ENCODE data around the gene RAB3IL1.

The RAB3IL1 gene

GRCh38 chr11:61899146-61899841 is 18.1 kb downstream of the RAB3IL1 start:
- H3K36me3 Mint-ChIP-seq (ENCODE audit: insufficient read depth), result peaks cover 11% of the 10 kb centered on the region
- peaks cover 0 to 17% of the 10 kb centered on the region in 2 donors for H3K27me3 Mint-ChIP-seq
- peaks cover 5 to 9% of the 10 kb centered on the region in 2 donors for H3K4me1 Mint-ChIP-seq (ENCODE audit: low read depth in 2 of 2)
- H3K9me3 Mint-ChIP-seq, result no peaks in the 10 kb centered on the region
- peak overlapping the region in 1 of 2 donors; percentile 82 for H3K27ac Mint-ChIP-seq
- H3K4me3 Mint-ChIP-seq, result peak overlapping the region; percentile 1 to 24
- DNase-seq (peak; percentile 95 to 96 (median 95)), ATAC-seq (replicated peaks) (peak; percentile 95)

- Mint-ChIP-seq H3K36me3 (ENCODE audit: insufficient read depth) (peaks cover 11% of the 10 kb centered on the region), H3K27ac (no peak overlapping the region), H3K4me3 (no peak overlapping the region), H3K27me3 (peaks cover 0 to 7% of the 10 kb centered on the region in 2 donors), H3K9me3 (no peaks in the 10 kb centered on the region), H3K4me1 (ENCODE audit: low read depth in 2 of 2) (peaks cover 5 to 9% of the 10 kb centered on the region in 2 donors)
- ATAC-seq (replicated peaks), result no peak
- DNase-seq, result no peak
These were observed 19.2 kb downstream of the RAB3IL1 start for GRCh38 chr11:61898247-61898582.

- ATAC-seq (replicated peaks), result peak; percentile 58
- Mint-ChIP-seq H3K27ac (no peak overlapping the region), H3K4me1 (ENCODE audit: low read depth in 2 of 2) (peaks cover 5 to 9% of the 10 kb centered on the region in 2 donors), H3K9me3 (no peaks in the 10 kb centered on the region), H3K4me3 (no peak overlapping the region), H3K27me3 (peaks cover 0 to under 1% of the 10 kb centered on the region in 2 donors), H3K36me3 (ENCODE audit: insufficient read depth) (peaks cover 15% of the 10 kb centered on the region)
- DNase-seq, result peak; percentile 74 to 75 (median 75)
These were observed 19.7 kb downstream of the RAB3IL1 start for GRCh38 chr11:61897387-61898246.

GRCh38 chr11:61896665-61897386 is 20.5 kb downstream of the RAB3IL1 start:
- Mint-ChIP-seq H3K36me3 (ENCODE audit: insufficient read depth) (peaks cover 15% of the 10 kb centered on the region), H3K27me3 (no peaks in the 10 kb centered on the region), H3K27ac (peak overlapping the region in 1 of 2 donors; percentile 72), H3K4me3 (no peak overlapping the region), H3K9me3 (no peaks in the 10 kb centered on the region), H3K4me1 (ENCODE audit: low read depth in 2 of 2) (peaks cover 5 to 9% of the 10 kb centered on the region in 2 donors)
- DNase-seq (no peak), ATAC-seq (replicated peaks) (no peak)

GRCh38 chr11:61895718-61896059 is 21.7 kb downstream of the RAB3IL1 start:
- Mint-ChIP-seq H3K27me3 (no peaks in the 10 kb centered on the region), H3K27ac (peak overlapping the region in 1 of 2 donors; percentile 72), H3K4me1 (ENCODE audit: low read depth in 2 of 2) (peaks cover 9 to 12% of the 10 kb centered on the region in 2 donors), H3K4me3 (no peak overlapping the region), H3K36me3 (ENCODE audit: insufficient read depth) (peaks cover 15% of the 10 kb centered on the region), H3K9me3 (no peaks in the 10 kb centered on the region)
- DNase-seq, result no peak
- no peak for ATAC-seq (replicated peaks)

GRCh38 chr11:61895046-61895717 is 22.2 kb downstream of the RAB3IL1 start:
- no peak for DNase-seq
- Mint-ChIP-seq H3K4me3 (no peak overlapping the region), H3K9me3 (no peaks in the 10 kb centered on the region), H3K27me3 (no peaks in the 10 kb centered on the region), H3K27ac (peak overlapping the region in 1 of 2 donors; percentile 72), H3K36me3 (ENCODE audit: insufficient read depth) (peaks cover 15% of the 10 kb centered on the region), H3K4me1 (ENCODE audit: low read depth in 2 of 2) (peaks cover 9 to 12% of the 10 kb centered on the region in 2 donors)
- no peak for ATAC-seq (replicated peaks)

- H3K4me1 Mint-ChIP-seq (ENCODE audit: low read depth in 2 of 2), result peaks cover 4 to 8% of the 10 kb centered on the region in 2 donors
- DNase-seq (no peak), ATAC-seq (replicated peaks) (no peak)
- H3K27ac Mint-ChIP-seq, result no peak overlapping the region
- H3K36me3 Mint-ChIP-seq (ENCODE audit: insufficient read depth), result peaks cover 11% of the 10 kb centered on the region
- no peaks in the 10 kb centered on the region for H3K9me3 Mint-ChIP-seq
- no peaks in the 10 kb centered on the region for H3K27me3 Mint-ChIP-seq
- no peak overlapping the region for H3K4me3 Mint-ChIP-seq
These were observed 23.4 kb downstream of the RAB3IL1 start for GRCh38 chr11:61893981-61894380.

GRCh38 chr11:61892085-61892370 is 25.3 kb downstream of the RAB3IL1 start:
- DNase-seq (no peak), ATAC-seq (replicated peaks) (peak; percentile 76)
- no peaks in the 10 kb centered on the region for H3K9me3 Mint-ChIP-seq
- peak overlapping the region in 1 of 2 donors; percentile 67 for H3K27ac Mint-ChIP-seq
- peak overlapping the region; percentile 58 to 70 for H3K4me3 Mint-ChIP-seq
- H3K36me3 Mint-ChIP-seq (ENCODE audit: insufficient read depth), result peaks cover 4% of the 10 kb centered on the region
- H3K27me3 Mint-ChIP-seq, result no peaks in the 10 kb centered on the region
- H3K4me1 Mint-ChIP-seq (ENCODE audit: low read depth in 2 of 2), result peaks cover 4 to 5% of the 10 kb centered on the region in 2 donors

- peaks cover 4% of the 10 kb centered on the region for H3K36me3 Mint-ChIP-seq (ENCODE audit: insufficient read depth)
- H3K4me3 Mint-ChIP-seq, result peak within 1 kb of the TSS; percentile 76 to 88
- H3K9me3 Mint-ChIP-seq, result no peaks in the 10 kb centered on the region
- ATAC-seq (replicated peaks), result peak; percentile 66
- peaks cover 3 to 4% of the 10 kb centered on the region in 2 donors for H3K4me1 Mint-ChIP-seq (ENCODE audit: low read depth in 2 of 2)
- DNase-seq, result peak; percentile 60 to 65 (median 63)
- H3K27me3 Mint-ChIP-seq, result no peaks in the 10 kb centered on the region
- H3K27ac Mint-ChIP-seq, result peak within 1 kb of the TSS; percentile 19 to 90
These were observed 25.9 kb downstream of the RAB3IL1 start, which contains the start of gene FADS3 for GRCh38 chr11:61891331-61892084. FADS3 (minus strand) TSS chr11:61891545; CDS start chr11:61891381, 164 bp downstream.

- peaks cover 4% of the 10 kb centered on the region for H3K36me3 Mint-ChIP-seq (ENCODE audit: insufficient read depth)
- no peaks in the 10 kb centered on the region for H3K9me3 Mint-ChIP-seq
- ATAC-seq (replicated peaks) (peak; percentile 22), DNase-seq (peak in 2 of 3 experiments; percentile 13 to 21)
- H3K27ac Mint-ChIP-seq, result peak overlapping the region; percentile 19 to 90
- peak overlapping the region; percentile 76 to 88 for H3K4me3 Mint-ChIP-seq
- H3K27me3 Mint-ChIP-seq, result no peaks in the 10 kb centered on the region
- peaks cover 3 to 4% of the 10 kb centered on the region in 2 donors for H3K4me1 Mint-ChIP-seq (ENCODE audit: low read depth in 2 of 2)
These were observed 26.6 kb downstream of the RAB3IL1 start for GRCh38 chr11:61890529-61891330.

GRCh38 chr11:61889831-61890230 is 27.5 kb downstream of the RAB3IL1 start:
- H3K4me1 Mint-ChIP-seq (ENCODE audit: low read depth in 2 of 2), result peaks cover 3 to 4% of the 10 kb centered on the region in 2 donors

GRCh38 chr11:61888590-61888989 is 28.8 kb downstream of the RAB3IL1 start:
- DNase-seq (no peak), ATAC-seq (replicated peaks) (no peak)
- H3K4me3 Mint-ChIP-seq, result no peak overlapping the region
- H3K36me3 Mint-ChIP-seq (ENCODE audit: insufficient read depth), result peaks cover 4% of the 10 kb centered on the region
- no peaks in the 10 kb centered on the region for H3K9me3 Mint-ChIP-seq
- peaks cover 3 to 4% of the 10 kb centered on the region in 2 donors for H3K4me1 Mint-ChIP-seq (ENCODE audit: low read depth in 2 of 2)
- H3K27ac Mint-ChIP-seq, result no peak overlapping the region
- no peaks in the 10 kb centered on the region for H3K27me3 Mint-ChIP-seq

More at GRCh38 chr11:61889831-61890230, 27.5 kb downstream of the RAB3IL1 start:
- H3K27ac Mint-ChIP-seq, result no peak overlapping the region
- no peaks in the 10 kb centered on the region for H3K9me3 Mint-ChIP-seq
- H3K27me3 Mint-ChIP-seq, result no peaks in the 10 kb centered on the region
- DNase-seq, result no peak
- peaks cover 4% of the 10 kb centered on the region for H3K36me3 Mint-ChIP-seq (ENCODE audit: insufficient read depth)
- H3K4me3 Mint-ChIP-seq, result peak overlapping the region in 1 of 2 donors; percentile 88
- ATAC-seq (replicated peaks), result no peak

Data from effector memory CD8-positive, alpha-beta T cell (primary cell).